Heart right ventricle (tissue), 16 donors: ENCODE measurements around the gene RPRML. TPM values are rescaled to one million over a fixed set of nuclear protein-coding genes. Genes with fewer than 3 reads are reported as not detected.
A peak's percentile ranks its signal among the peaks of the same experiment; 100 is the strongest.

Source experiments
- ATAC-seq, 8 donors: fragments of 200-7000 bp; cut with Tn5 transposase; one replicate each; pipeline ENCODE4 v1.9.1; 2020; ENCODE audit warnings: mild to moderate bottlenecking in 8 of 8, moderate library complexity in 8 of 8, moderate number of reproducible peaks in 1 of 8
- DNase-seq, 2 donors: peaks; one replicate each; pipeline ENCODE4 v3.0.0-alpha.2; 2020
- H3K27ac ChIP-seq, 10 donors: fragments of 200-600 bp; sonication (generic) in 2 of 10; one replicate each; pipeline versions ENCODE4 v1.5.0 to v1.8.0; 2020 to 2022; ENCODE audit warnings: mild to moderate bottlenecking in 3 of 10
- H3K27me3 ChIP-seq, 7 donors: fragments of 200-600 bp; one replicate each; pipeline ENCODE4 v1.8.0; 2021 to 2022; ENCODE audit warnings: mild to moderate bottlenecking in 2 of 7
- H3K36me3 ChIP-seq, 9 donors: fragments of 200-600 bp; sonication (generic) in 1 of 9; one replicate each; pipeline versions ENCODE4 v1.5.0 to v1.8.0; 2020 to 2022; ENCODE audit warnings: mild to moderate bottlenecking in 2 of 9
- H3K4me1 ChIP-seq, 9 donors: fragments of 200-600 bp; sonication (generic) in 1 of 9; one replicate each; pipeline versions ENCODE4 v1.5.0 to v1.8.0; 2020 to 2022; ENCODE audit warnings: mild to moderate bottlenecking in 4 of 9
- H3K4me3 ChIP-seq, 10 donors: fragments of 200-600 bp; sonication (generic) in 2 of 10; one replicate each; pipeline versions ENCODE4 v1.5.0 to v1.8.0; 2020 to 2022; ENCODE audit warnings: mild to moderate bottlenecking in 7 of 10, moderate library complexity in 2 of 10
- H3K9me3 ChIP-seq, 11 donors: fragments of 200-600 bp in 10 of 11; sonication (generic) in 2 of 11; one replicate each; pipeline versions ENCODE4 v1.5.0 to v1.8.0; 2013 to 2022; ENCODE audit warnings: mild to moderate bottlenecking in 2 of 11, control low read depth in 1 of 11, moderate library complexity in 1 of 11
- CTCF ChIP-seq, 9 donors: fragments of 200-600 bp; sonication (generic) in 2 of 9; IDR thresholded peaks; one replicate each; pipeline versions ENCODE4 v1.5.0 to v1.8.0; 2021 to 2022; ENCODE audit warnings: antibody characterized with exemption in 9 of 9, mild to moderate bottlenecking in 5 of 9, moderate library complexity in 1 of 9
- WGBS, 2 donors: extraction: QIAGEN DNeasy Blood & Tissue Kit; methylation state at CpG; one replicate each; pipeline ENCODE4 v1.1.7; 2013; ENCODE audit warnings: inconsistent platforms in 1 of 2; 5-methylcytosine and 5-hydroxymethylcytosine counted together
- intact Hi-C, 10 donors: fragments of 100-400 bp; cut with DNase I; formaldehyde crosslinking; loops; one replicate each; pipeline versions ENCODE4 v1.11.1 to v1.14.2; 2022
- microRNA-seq, 2 donors: library from miRNA; unstranded; fragments of <30 nt; microRNA quantifications; one replicate each; pipeline ENCODE4 v1.2.0, GENCODE V29; 2021
- polyA plus RNA-seq, 2 donors: library from polyadenylated mRNA; stranded (reverse); fragments of 200-250 nt; gene quantifications; one replicate each; pipeline ENCODE4 v1.2.3, GENCODE V29; 2013
- total RNA-seq, 10 donors: library from RNA; stranded (reverse); fragmentation: NEBNext Ultra II Directional in 3 of 10; extraction: Animal tissue kit (Norgen Biotek cat#: 25700) in 3 of 10; gene quantifications; one replicate each; pipeline versions ENCODE4 v1.2.1 to v1.2.4, GENCODE V29; 2021 to 2023
- donor health status: Arrhythmogenic right ventricular cardiomyopathy.
- donor health status: ischemic (EF 13 %, LVEDD 7.1; RV severe dilation, severe dysfunction).
- donor health status: healthy with polysubstance abuse.
- donor health status: DM: no; HTN: yes; CAD: no.
- donor health status: DM: no; HTN: no; CAD: no.
- donor health status: ischemic (EF 25% LVEDD 6.9; RV normal size, moderate dysfunction).
- donor health status: ischemic (EF 25% LVEDD 5.7; RV mildly dilated, moderate dysfunction).
- donor health status: healthy.
- donor health status: DM: yes; HTN: yes; CAD: no.
- donor health status: Ischemic cardiomyopathy.
- donor health status: ischemic (EF 35%, LVEDD 5.7; RV mildly dilated, moderate dysfunction).
- donor health status: nonischemic (EF 11% LVEDD 7.7; RV severe dilation, severe dysfunction).
- donor health status: DM: yes; HTN: yes; CAD: no.
- donor health status: PGD.
- donor health status: ischemic (EF 29% LVEDD 5.4; RV normal size, mild dysfunction).
- donor health status: nonischemic (EF 23%, LVEDD 6.1; RV moderate dilation, normal function).

Gene RPRML
- total and polyA plus RNA-seq, 12 donors: 0.37 to 0.38 TPM; not detected in 10

- TF ChIP-seq CTCF (IDR thresholded peaks at IDR 0.05): no peak
- H3K27ac ChIP-seq: peak overlapping the region in 1 of 10 donors; percentile 5
- H3K27me3 ChIP-seq: no peaks in the 10 kb centered on the region
- ATAC-seq (peak in 1 of 8 donors; percentile 24), DNase-seq (no peak)
- 67 to 76% methylated on average over 10 of the region's 10 CpGs for WGBS, 2 donors
- intact Hi-C loops: no loop called here
- no peak overlapping the region for H3K4me3 ChIP-seq
- H3K9me3 ChIP-seq: no peaks in the 10 kb centered on the region
- peaks cover 9 to 60% (median 43%) of the 10 kb centered on the region in 9 donors for H3K4me1 ChIP-seq
- H3K36me3 ChIP-seq: peaks cover 0 to 50% (median 38%) of the 10 kb centered on the region in 9 donors
Observed at GRCh38 chr17:46928467-46929261, 50.4 kb downstream of the RPRML start.

Small RNAs within 50 kb of the gene (microRNA-seq; reads per million reads assigned to microRNA genes)
- gene MIR5089: 0 reads per million in 2 donors

Other genes with a start within 250 kb of the RPRML start
- gene WNT3, start 160.6 kb downstream of the RPRML start, total RNA-seq: 1 to 10 TPM in 6 of 10 donors, under 1 TPM in 4; 0.83 to 3.7 (median 1.5) TPM
- under 1 TPM; 0.66 to 0.72 TPM for gene WNT3, start 160.6 kb downstream of the RPRML start, polyA plus RNA-seq
- 1 to 10 TPM in 1 of 10 donors, under 1 TPM in 9; 0.18 to 2.4 (median 0.35) TPM for gene WNT9B, start 127.7 kb downstream of the RPRML start, total RNA-seq
- under 1 TPM; 0.19 to 0.51 TPM for gene WNT9B, start 127.7 kb downstream of the RPRML start, polyA plus RNA-seq
- gene GOSR2, start 56.1 kb downstream of the RPRML start, total RNA-seq: 10 to 100 TPM; 33.3 to 47.3 (median 40.0) TPM
- 10 to 100 TPM; 20.3 to 44.4 TPM for gene GOSR2, start 56.1 kb downstream of the RPRML start, polyA plus RNA-seq
- 100 to 1,000 TPM in 2 of 10 donors, 10 to 100 TPM in 8; 73.7 to 103 (median 84.9) TPM for gene CDC27, start 210.0 kb upstream of the RPRML start, total RNA-seq
- gene CDC27, start 210.0 kb upstream of the RPRML start, polyA plus RNA-seq: 10 to 100 TPM; 14.0 to 21.3 TPM
- gene MYL4, start 230.1 kb upstream of the RPRML start, total RNA-seq: 100 to 1,000 TPM in 5 of 10 donors, 10 to 100 TPM in 5; 33.9 to 459 (median 92.5) TPM
- 100 to 1,000 TPM in 1 of 2 donors, 10 to 100 TPM in 1; 36.5 to 239 TPM for gene MYL4, start 230.1 kb upstream of the RPRML start, polyA plus RNA-seq